CD14-positive monocyte (primary cell): ENCODE results near the gene ROBO1. TPM values are rescaled to one million over a fixed set of nuclear protein-coding genes. Genes with fewer than 3 reads are reported as not detected.

ENCODE experiments used
- DNase-seq, 3 donors: peaks; one replicate each; pipeline ENCODE4 v3.0.0-alpha.2; 2011 to 2022
- H2AFZ ChIP-seq: 2 replicates; pipeline ENCODE4 v1.6.0; 2012; ENCODE audit warnings: mild to moderate bottlenecking, low read depth, low read length, inconsistent platforms; ENCODE audit not compliant: insufficient read depth, poor library complexity, severe bottlenecking
- H3K27ac ChIP-seq, 2 donors: 1 replicate in 1 of 2; 2 replicates in 1 of 2; pipeline ENCODE4 v1.5.1; 2012 to 2013; ENCODE audit warnings: low read length in 2 of 2, control low read depth in 1 of 2, inconsistent platforms in 1 of 2, low read depth in 1 of 2, mild to moderate bottlenecking in 1 of 2
- H3K27me3 ChIP-seq, 2 donors: one replicate each; pipeline versions ENCODE4 v1.6.0 to v1.6.1; 2011 to 2013; ENCODE audit warnings: low read length in 2 of 2; ENCODE audit not compliant: control insufficient read depth in 2 of 2, insufficient read depth in 2 of 2
- H3K36me3 ChIP-seq, 2 donors: replicated peaks in 1 of 2; 1 replicate in 1 of 2; 2 replicates in 1 of 2; pipeline versions ENCODE4 v1.5.1 to v1.6.1; 2012 to 2013; ENCODE audit warnings: low read length in 2 of 2, control low read depth in 1 of 2, inconsistent platforms in 1 of 2, mild to moderate bottlenecking in 1 of 2; ENCODE audit not compliant: insufficient read depth in 2 of 2, control insufficient read depth in 1 of 2
- H3K4me1 ChIP-seq, 2 donors: 1 replicate in 1 of 2; 2 replicates in 1 of 2; pipeline versions ENCODE4 v1.5.1 to v1.6.1; 2012 to 2013; ENCODE audit warnings: low read length in 2 of 2, control low read depth in 1 of 2, inconsistent platforms in 1 of 2, mild to moderate bottlenecking in 1 of 2, moderate library complexity in 1 of 2; ENCODE audit not compliant: insufficient read depth in 2 of 2, control insufficient read depth in 1 of 2
- H3K4me2 ChIP-seq: replicated peaks from 2 replicates; pipeline ENCODE3; 2012; ENCODE audit warnings: low read length, moderate library complexity, mild to moderate bottlenecking; ENCODE audit not compliant: poor library complexity, severe bottlenecking; ENCODE audit errors: extremely low read depth
- H3K4me3 ChIP-seq, 3 experiments: fragments of 200-600 bp in 1 of 3; sonication (generic) in 1 of 3; replicated peaks in 1 of 3; 1 replicate in 2 of 3; 2 replicates in 1 of 3; pipeline ENCODE4 v1.5.1; 2011 to 2013; ENCODE audit warnings: low read length in 3 of 3, mild to moderate bottlenecking in 3 of 3, control low read depth in 2 of 3, low read depth in 2 of 3, inconsistent platforms in 1 of 3, moderate library complexity in 1 of 3
- H3K79me2 ChIP-seq: 2 replicates; pipeline ENCODE4 v1.6.0; 2012; ENCODE audit warnings: mild to moderate bottlenecking, control low read depth, inconsistent platforms, low read length, moderate library complexity; ENCODE audit not compliant: insufficient read depth
- H3K9ac ChIP-seq: 2 replicates; pipeline ENCODE4 v1.6.0; 2017; ENCODE audit warnings: low read length, mild to moderate bottlenecking; ENCODE audit not compliant: insufficient read depth, poor library complexity, severe bottlenecking
- H3K9me3 ChIP-seq, 2 donors: replicated peaks in 1 of 2; 1 replicate in 1 of 2; 2 replicates in 1 of 2; pipeline versions ENCODE4 v1.5.1 to v1.6.1; 2012 to 2013; ENCODE audit warnings: low read length in 2 of 2, control low read depth in 1 of 2; ENCODE audit not compliant: control insufficient read depth in 1 of 2, insufficient read depth in 1 of 2
- H4K20me1 ChIP-seq: 2 replicates; pipeline ENCODE4 v1.6.0; 2012; ENCODE audit warnings: mild to moderate bottlenecking, low read length, control low read depth, moderate library complexity; ENCODE audit not compliant: insufficient read depth
- H3K27ac Mint-ChIP-seq, 7 donors: one replicate each; pipeline ENCODE4 v1.8.0; 2020; ENCODE audit warnings: mild to moderate bottlenecking in 7 of 7, mixed read lengths in 7 of 7, moderate library complexity in 6 of 7, inconsistent platforms in 2 of 7
- H3K27me3 Mint-ChIP-seq, 3 donors: one replicate each; pipeline ENCODE4 v1.8.0; 2021 to 2022; ENCODE audit warnings: low read depth in 3 of 3, mild to moderate bottlenecking in 3 of 3, mixed read lengths in 3 of 3, moderate library complexity in 3 of 3, inconsistent platforms in 1 of 3
- H3K36me3 Mint-ChIP-seq, 2 donors: one replicate each; pipeline ENCODE4 v1.8.0; 2020; ENCODE audit warnings: mixed read lengths in 2 of 2, inconsistent platforms in 1 of 2, mild to moderate bottlenecking in 1 of 2
- H3K4me1 Mint-ChIP-seq: one replicate; pipeline ENCODE4 v1.8.0; 2020; ENCODE audit warnings: mild to moderate bottlenecking, mixed read lengths
- H3K4me3 Mint-ChIP-seq, 2 donors: one replicate each; pipeline ENCODE4 v1.8.0; 2020; ENCODE audit warnings: mild to moderate bottlenecking in 2 of 2, mixed read lengths in 2 of 2, moderate library complexity in 1 of 2
- H3K9me3 Mint-ChIP-seq, 7 donors: one replicate each; pipeline ENCODE4 v1.8.0; 2020 to 2022; ENCODE audit warnings: mixed read lengths in 7 of 7, mild to moderate bottlenecking in 6 of 7, moderate library complexity in 6 of 7, inconsistent platforms in 2 of 7
- WGBS: methylation state at CpG from one replicate; pipeline ENCODE4 v1.1.5; 2013; ENCODE audit warnings: missing lambda C conversion rate; ENCODE audit not compliant: insufficient coverage; 5-methylcytosine and 5-hydroxymethylcytosine counted together
- intact Hi-C, 2 donors: fragments of 100-400 bp; cut with micrococcal nuclease; formaldehyde crosslinking; loops; one replicate each; pipeline versions ENCODE4 v1.15.0 to v1.15.1; 2023
- polyA plus RNA-seq, 3 donors: library from polyadenylated mRNA; depleted of rRNA in 1 of 3; unstranded in 2 of 3; stranded (reverse) in 1 of 3; fragments of 300-500 nt in 2 of 3; fragments of >200 nt in 1 of 3; fragmentation: Illumina TruSeq in 2 of 3; gene quantifications; 1 replicate in 2 of 3; 2 replicates in 1 of 3; pipeline ENCODE4 v1.2.3, GENCODE V29; 2012 to 2021
- TF ChIP-seq, protein P1 (sequence below): fragments of 200-600 bp; IDR thresholded peaks from one replicate; pipeline ENCODE4 v1.8.0; 2022; ENCODE audit warnings: antibody characterized with exemption, mild to moderate bottlenecking

Gene ROBO1
- polyA plus RNA-seq, 3 donors: 0.09 to 0.10 TPM; not detected in 1

DNA sequence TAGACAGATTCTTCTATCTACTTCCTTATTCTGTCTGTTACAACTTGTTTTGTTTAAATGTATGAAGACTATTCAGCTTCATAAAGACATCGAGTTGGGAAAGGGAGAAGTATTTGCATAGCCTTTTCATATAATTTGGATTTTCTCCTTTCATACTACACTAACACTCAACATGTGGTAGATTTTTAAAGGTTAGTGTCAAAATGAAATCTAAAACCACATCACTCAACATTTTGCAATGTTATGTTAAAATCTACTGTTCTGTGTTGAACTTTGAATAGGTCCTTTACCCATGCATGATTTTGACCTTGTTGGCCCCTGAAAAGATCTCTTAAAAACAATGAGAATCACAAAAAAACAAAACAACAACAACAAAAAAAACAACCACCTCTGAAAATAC, 860.9 kb downstream of the ROBO1 start:
- no peak overlapping the region for H3K4me3 ChIP-seq
- no peak overlapping the region for H3K27ac Mint-ChIP-seq
- H3K4me1 ChIP-seq: no peaks in the 10 kb centered on the region
- H3K36me3 Mint-ChIP-seq: no peaks in the 10 kb centered on the region
- no peak overlapping the region for H3K27ac ChIP-seq
- H4K20me1 ChIP-seq: no peaks in the 10 kb centered on the region
- no peaks in the 10 kb centered on the region for H3K36me3 ChIP-seq
- H3K4me1 Mint-ChIP-seq: no peaks in the 10 kb centered on the region
- H3K4me3 Mint-ChIP-seq: no peak overlapping the region
- no peak overlapping the region for H3K4me2 ChIP-seq
- WGBS: no CpG with 5 or more reads among the region's 1 CpG
- TF ChIP-seq, protein P1, sequence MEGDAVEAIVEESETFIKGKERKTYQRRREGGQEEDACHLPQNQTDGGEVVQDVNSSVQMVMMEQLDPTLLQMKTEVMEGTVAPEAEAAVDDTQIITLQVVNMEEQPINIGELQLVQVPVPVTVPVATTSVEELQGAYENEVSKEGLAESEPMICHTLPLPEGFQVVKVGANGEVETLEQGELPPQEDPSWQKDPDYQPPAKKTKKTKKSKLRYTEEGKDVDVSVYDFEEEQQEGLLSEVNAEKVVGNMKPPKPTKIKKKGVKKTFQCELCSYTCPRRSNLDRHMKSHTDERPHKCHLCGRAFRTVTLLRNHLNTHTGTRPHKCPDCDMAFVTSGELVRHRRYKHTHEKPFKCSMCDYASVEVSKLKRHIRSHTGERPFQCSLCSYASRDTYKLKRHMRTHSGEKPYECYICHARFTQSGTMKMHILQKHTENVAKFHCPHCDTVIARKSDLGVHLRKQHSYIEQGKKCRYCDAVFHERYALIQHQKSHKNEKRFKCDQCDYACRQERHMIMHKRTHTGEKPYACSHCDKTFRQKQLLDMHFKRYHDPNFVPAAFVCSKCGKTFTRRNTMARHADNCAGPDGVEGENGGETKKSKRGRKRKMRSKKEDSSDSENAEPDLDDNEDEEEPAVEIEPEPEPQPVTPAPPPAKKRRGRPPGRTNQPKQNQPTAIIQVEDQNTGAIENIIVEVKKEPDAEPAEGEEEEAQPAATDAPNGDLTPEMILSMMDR: no peak
- intact Hi-C loops: no loop called here
- H3K9me3 Mint-ChIP-seq: peaks cover 0 to 2% (median 0%) of the 10 kb centered on the region in 7 donors
- H3K27me3 ChIP-seq: no peaks in the 10 kb centered on the region
- H3K9ac ChIP-seq: no peak overlapping the region
- H3K79me2 ChIP-seq: no peaks in the 10 kb centered on the region
- no peak overlapping the region for H2AFZ ChIP-seq
- DNase-seq: no peak
- no peaks in the 10 kb centered on the region for H3K27me3 Mint-ChIP-seq
- no peaks in the 10 kb centered on the region for H3K9me3 ChIP-seq

- no peak overlapping the region for H3K27ac ChIP-seq
- no peaks in the 10 kb centered on the region for H3K4me1 ChIP-seq
- no peak overlapping the region for H2AFZ ChIP-seq
- TF ChIP-seq, protein P1: no peak
- intact Hi-C loops: no loop called here
- H3K4me1 Mint-ChIP-seq: no peaks in the 10 kb centered on the region
- no peak for DNase-seq
- H3K36me3 ChIP-seq: no peaks in the 10 kb centered on the region
- no peak overlapping the region for H3K9ac ChIP-seq
- no peak overlapping the region for H3K4me2 ChIP-seq
- H4K20me1 ChIP-seq: no peaks in the 10 kb centered on the region
- no peaks in the 10 kb centered on the region for H3K79me2 ChIP-seq
- peaks cover 0 to 2% (median 0%) of the 10 kb centered on the region in 7 donors for H3K9me3 Mint-ChIP-seq
- H3K4me3 ChIP-seq: no peak overlapping the region
- H3K27ac Mint-ChIP-seq: no peak overlapping the region
- H3K4me3 Mint-ChIP-seq: no peak overlapping the region
- no peaks in the 10 kb centered on the region for H3K36me3 Mint-ChIP-seq
- H3K9me3 ChIP-seq: no peaks in the 10 kb centered on the region
- no peaks in the 10 kb centered on the region for H3K27me3 ChIP-seq
- no peaks in the 10 kb centered on the region for H3K27me3 Mint-ChIP-seq
These were observed 861.6 kb downstream of the ROBO1 start for GRCh38 chr3:78906245-78906644.
